Stomach (tissue), 4 donors: Measurements from ENCODE around the gene CASP9.

Source experiments
- EP300 ChIP-seq: sonication (generic); formaldehyde crosslinking; IDR thresholded peaks from one replicate; pipeline ENCODE4 v1.6.1; 2017; ENCODE audit warnings: antibody characterized with exemption
- POLR2A ChIP-seq, 4 donors: fragments of 450-650 bp; IDR thresholded peaks; one replicate each; pipeline ENCODE4 v1.6.1; 2016; ENCODE audit warnings: antibody characterized with exemption in 4 of 4, control low read depth in 2 of 4, mild to moderate bottlenecking in 1 of 4, moderate library complexity in 1 of 4
- POLR2AphosphoS5 ChIP-seq, 3 donors: sonication (generic); formaldehyde crosslinking; IDR thresholded peaks; one replicate each; pipeline ENCODE4 v1.6.1; 2016; ENCODE audit warnings: antibody characterized with exemption in 3 of 3
- TF ChIP-seq, protein P1 (sequence below), 7 experiments: fragments of 450-650 bp in 4 of 7; fragments of 200-600 bp in 3 of 7; sonication (generic) in 3 of 7; IDR thresholded peaks; one replicate each; pipeline ENCODE4 v1.5.1; 2016 to 2019; ENCODE audit warnings: antibody characterized with exemption in 7 of 7, control low read depth in 2 of 7, mild to moderate bottlenecking in 1 of 7

DNA sequence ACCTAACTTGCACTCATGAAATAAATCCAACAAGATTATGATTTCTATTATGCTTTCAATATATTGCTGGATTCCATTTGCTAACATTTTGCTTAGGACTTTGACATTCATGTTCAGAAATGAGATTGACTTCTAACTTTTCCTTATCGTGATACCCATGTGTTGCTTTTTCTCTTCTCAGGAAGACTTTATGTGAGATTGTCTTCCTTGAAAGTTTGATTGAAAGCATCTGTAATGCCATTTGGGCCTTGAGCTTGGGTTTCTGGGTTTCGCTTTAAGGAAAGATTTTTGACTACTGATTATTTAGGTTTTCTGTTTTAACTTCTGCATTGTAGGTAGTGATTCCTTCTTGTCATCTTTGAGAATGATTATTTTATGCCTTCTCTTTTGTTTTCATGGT, 33.0 kb upstream of the CASP9 start:
- TF ChIP-seq, protein P1, sequence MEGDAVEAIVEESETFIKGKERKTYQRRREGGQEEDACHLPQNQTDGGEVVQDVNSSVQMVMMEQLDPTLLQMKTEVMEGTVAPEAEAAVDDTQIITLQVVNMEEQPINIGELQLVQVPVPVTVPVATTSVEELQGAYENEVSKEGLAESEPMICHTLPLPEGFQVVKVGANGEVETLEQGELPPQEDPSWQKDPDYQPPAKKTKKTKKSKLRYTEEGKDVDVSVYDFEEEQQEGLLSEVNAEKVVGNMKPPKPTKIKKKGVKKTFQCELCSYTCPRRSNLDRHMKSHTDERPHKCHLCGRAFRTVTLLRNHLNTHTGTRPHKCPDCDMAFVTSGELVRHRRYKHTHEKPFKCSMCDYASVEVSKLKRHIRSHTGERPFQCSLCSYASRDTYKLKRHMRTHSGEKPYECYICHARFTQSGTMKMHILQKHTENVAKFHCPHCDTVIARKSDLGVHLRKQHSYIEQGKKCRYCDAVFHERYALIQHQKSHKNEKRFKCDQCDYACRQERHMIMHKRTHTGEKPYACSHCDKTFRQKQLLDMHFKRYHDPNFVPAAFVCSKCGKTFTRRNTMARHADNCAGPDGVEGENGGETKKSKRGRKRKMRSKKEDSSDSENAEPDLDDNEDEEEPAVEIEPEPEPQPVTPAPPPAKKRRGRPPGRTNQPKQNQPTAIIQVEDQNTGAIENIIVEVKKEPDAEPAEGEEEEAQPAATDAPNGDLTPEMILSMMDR (IDR thresholded peaks at IDR 0.05), result no peak
- TF ChIP-seq POLR2AphosphoS5 (IDR thresholded peaks at IDR 0.05) (no peak), POLR2A (IDR thresholded peaks at IDR 0.05) (no peak), EP300 (no peak)
